ENCODE results near the gene FGF18.

FGF18 gene

GRCh38 chr5:171506951-171507350, 87.5 kb downstream of the FGF18 start:
- DNase-seq (ENCODE audit: low read depth), result no peak
- H3K4me3 ChIP-seq (ENCODE audit: control insufficient read depth, low read depth, low read length), result no peak overlapping the region
- no peak for TF ChIP-seq CTCF (conservative IDR thresholded peaks at IDR 0.05; ENCODE audit: control insufficient read depth, insufficient read depth, low read depth, low read length)
